ENCODE results near the gene POU2AF1. TPM values are rescaled to one million over a fixed set of nuclear protein-coding genes. Genes with fewer than 3 reads are reported as not detected.

The POU2AF1 gene
- total RNA-seq, 4 donors from 2014 or later, result 0.57 to 2.2 (median 1.8) TPM; not detected in 1

- H3K27me3 ChIP-seq, result no peaks in the 10 kb centered on the region
- TF ChIP-seq CTCF (IDR thresholded peaks at IDR 0.05), result no peak
- TF ChIP-seq POLR2A (IDR thresholded peaks at IDR 0.05), result no peak
- H3K36me3 ChIP-seq, result no peaks in the 10 kb centered on the region
- no peak for DNase-seq
- intact Hi-C loops (cut with DNase I), result no loop called here
- 67 to 69% methylated on average over 6 to 9 of the region's 9 CpGs for WGBS, 2 donors
- H3K9me3 ChIP-seq, result no peaks in the 10 kb centered on the region
- no peak overlapping the region for H3K27ac ChIP-seq
- no peak overlapping the region for H3K4me3 ChIP-seq
- H3K4me1 ChIP-seq, result peaks cover 0 to 61% (median 33%) of the 10 kb centered on the region in 3 donors
Measured at GRCh38 chr11:111334532-111335502, 44.3 kb downstream of the POU2AF1 start.

GRCh38 chr11:111331711-111332479, 47.2 kb downstream of the POU2AF1 start:
- peak overlapping the region; percentile 7 to 63 (median 55) for H3K27ac ChIP-seq
- intact Hi-C loops (cut with DNase I), result no loop called here
- H3K4me1 ChIP-seq, result peaks cover 11 to 84% (median 46%) of the 10 kb centered on the region in 3 donors
- 46 to 49% methylated on average over 3 to 4 of the region's 4 CpGs for WGBS, 2 donors
- H3K9me3 ChIP-seq, result no peaks in the 10 kb centered on the region
- no peaks in the 10 kb centered on the region for H3K36me3 ChIP-seq
- no peak overlapping the region for H3K4me3 ChIP-seq
- no peaks in the 10 kb centered on the region for H3K27me3 ChIP-seq
- TF ChIP-seq CTCF (IDR thresholded peaks at IDR 0.05) (no peak), POLR2A (IDR thresholded peaks at IDR 0.05) (no peak)
- DNase-seq, result no peak

- whole genome bisulfite sequencing, 2 donors, result 60 to 100% methylated on average over 1 of the region's 2 CpGs
- H3K27me3 ChIP-seq, result no peaks in the 10 kb centered on the region
- H3K4me1 ChIP-seq, result peaks cover 11 to 69% (median 38%) of the 10 kb centered on the region in 3 donors
- DNase-seq, result no peak
- intact Hi-C loops (cut with DNase I), result no loop called here
- H3K36me3 ChIP-seq, result no peaks in the 10 kb centered on the region
- no peak overlapping the region for H3K4me3 ChIP-seq
- peak overlapping the region in 2 of 4 donors; percentile 10 to 50 for H3K27ac ChIP-seq
- no peak for TF ChIP-seq POLR2A (IDR thresholded peaks at IDR 0.05)
- TF ChIP-seq CTCF (IDR thresholded peaks at IDR 0.05), result no peak
- H3K9me3 ChIP-seq, result no peaks in the 10 kb centered on the region
Measured at GRCh38 chr11:111330234-111330893, 48.7 kb downstream of the POU2AF1 start.

- Histone ChIP-seq H3K4me3 (no peak overlapping the region), H3K9me3 (no peaks in the 10 kb centered on the region), H3K27me3 (no peaks in the 10 kb centered on the region), H3K4me1 (peaks cover 11 to 62% (median 38%) of the 10 kb centered on the region in 3 donors), H3K36me3 (no peaks in the 10 kb centered on the region), H3K27ac (peak overlapping the region in 2 of 4 donors; percentile 10 to 50)
- intact Hi-C loops (cut with DNase I), result no loop called here
- no peak for DNase-seq
- no peak for TF ChIP-seq CTCF (IDR thresholded peaks at IDR 0.05)
- no peak for TF ChIP-seq POLR2A (IDR thresholded peaks at IDR 0.05)
- 28 to 46% methylated on average over 7 of the region's 7 CpGs for WGBS, 2 donors
Measured at GRCh38 chr11:111329306-111330204, 49.5 kb downstream of the POU2AF1 start.

Measured in esophagus squamous epithelium (tissue), 5 donors.